NCI-H146 treated with DMSO at 0.1 percent for 48 hours (cell line): ENCODE data around the gene TEX14.
"Not testable (repeated sequence)": the region's sequence is repeated elsewhere in the genome, so short reads cannot be mapped to it uniquely, and the experiment has no call there.

Source experiments
- DNase-seq: peaks from one replicate; lab custom pipeline; 2025; ENCODE audit not compliant: unreplicated experiment; lab: John Stamatoyannopoulos, UW

TEX14 gene

DNA sequence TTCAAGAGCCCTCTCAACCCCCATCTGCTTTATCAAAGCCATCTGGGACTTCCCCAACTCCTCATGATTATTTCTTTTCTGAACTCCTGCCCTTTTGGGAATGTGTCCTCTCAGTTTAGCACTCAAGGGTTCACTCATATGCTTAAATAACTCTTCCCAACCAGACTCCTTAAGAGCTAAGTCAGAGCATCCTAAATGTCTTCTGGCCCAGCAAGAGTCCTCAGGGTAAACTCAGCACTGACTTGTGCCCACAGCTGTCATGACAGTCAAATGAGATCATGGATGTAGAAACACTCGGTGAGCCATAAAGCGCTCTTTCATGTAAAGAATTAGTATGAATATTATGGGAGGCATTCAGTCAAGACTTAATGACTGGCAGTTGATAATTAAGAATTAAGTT is 85.9 kb downstream of the TEX14 start:
- DNase-seq: no peak

DNA sequence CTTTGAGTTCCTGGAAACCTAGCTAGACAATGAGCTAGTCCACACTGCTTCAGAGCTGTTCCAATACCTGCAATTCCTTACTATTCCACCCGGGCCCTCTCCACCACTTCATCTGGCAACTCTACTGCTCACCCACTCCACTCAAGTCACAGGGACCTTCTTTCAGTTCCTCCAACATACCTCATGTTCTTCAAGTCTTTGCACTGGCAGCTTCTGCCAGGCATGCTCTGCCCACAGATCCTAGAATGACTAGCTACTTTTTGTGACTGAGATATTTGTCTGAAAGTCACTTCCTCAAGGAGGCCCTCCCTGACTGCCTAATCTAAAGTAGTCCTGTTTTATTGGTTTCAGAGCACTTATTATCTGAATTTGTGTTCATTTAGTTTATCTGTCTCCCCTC is 86.4 kb downstream of the TEX14 start:
- no peak for DNase-seq

DNA sequence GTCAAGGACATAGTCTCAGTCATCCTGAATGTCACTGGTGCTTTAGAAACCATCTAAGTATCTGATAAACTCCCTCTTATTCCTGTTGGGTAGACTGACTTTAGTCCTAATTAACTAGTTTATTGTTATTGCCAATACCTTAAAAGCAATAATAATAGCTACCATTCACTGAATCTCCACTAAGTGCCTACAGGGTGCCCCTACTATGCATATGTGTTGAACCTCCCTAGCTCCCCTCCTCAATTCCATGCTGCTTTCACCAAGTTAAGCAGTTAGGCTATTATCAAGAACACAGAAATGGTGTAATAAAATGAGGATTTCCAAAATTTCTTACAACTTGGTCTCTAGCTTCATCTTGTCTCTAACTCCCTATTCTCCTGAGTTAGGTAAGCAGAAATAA is 89.9 kb downstream of the TEX14 start:
- no peak for DNase-seq

DNA sequence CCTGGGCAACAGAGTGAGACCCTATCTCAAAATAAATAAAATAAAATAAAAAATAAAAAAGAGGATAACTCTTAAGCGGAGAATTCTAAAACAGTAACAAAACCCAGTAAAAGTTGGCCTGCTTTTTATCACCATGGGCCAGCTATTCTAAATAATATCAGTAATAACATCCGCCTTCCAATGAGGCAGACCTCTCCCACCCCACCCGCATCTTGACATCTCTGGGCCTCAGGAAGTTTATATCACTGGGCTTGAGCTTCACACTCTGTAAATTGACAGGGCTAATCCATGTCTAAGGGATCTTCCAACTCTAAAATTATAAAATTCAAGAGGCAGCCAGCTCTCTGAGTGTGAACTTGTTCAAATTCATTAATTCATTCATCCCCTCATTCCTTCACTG is 94.5 kb downstream of the TEX14 start:
- no peak for DNase-seq

DNA sequence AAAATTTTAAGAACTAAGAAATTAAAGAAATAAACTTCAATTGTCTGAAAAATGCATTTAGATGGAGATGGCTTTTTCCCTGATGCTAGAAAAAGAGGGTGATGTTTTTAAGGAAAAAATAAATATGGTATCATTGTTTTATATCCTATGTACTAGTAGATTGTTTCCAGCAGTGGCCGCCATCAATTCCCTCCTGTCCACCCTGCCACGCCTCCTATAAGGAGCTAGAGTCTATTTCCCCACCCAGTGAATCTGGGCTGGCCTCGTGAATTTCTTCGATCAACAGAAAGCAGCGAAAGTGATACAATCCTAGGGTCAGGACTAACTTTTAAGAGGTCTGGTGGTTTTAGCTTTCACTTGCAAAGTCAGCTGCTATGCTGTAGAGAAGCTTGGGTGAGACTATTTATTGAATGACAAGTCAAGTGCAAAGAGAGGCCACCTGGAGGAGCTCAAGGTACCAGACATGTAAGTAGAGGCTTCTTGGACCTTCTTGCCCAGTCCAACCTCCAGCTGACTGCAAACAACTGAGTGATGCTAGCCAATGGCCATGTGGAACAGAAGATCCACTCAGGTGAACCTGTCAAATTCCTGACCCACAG is 96.6 kb downstream of the TEX14 start:
- DNase-seq: no peak

DNA sequence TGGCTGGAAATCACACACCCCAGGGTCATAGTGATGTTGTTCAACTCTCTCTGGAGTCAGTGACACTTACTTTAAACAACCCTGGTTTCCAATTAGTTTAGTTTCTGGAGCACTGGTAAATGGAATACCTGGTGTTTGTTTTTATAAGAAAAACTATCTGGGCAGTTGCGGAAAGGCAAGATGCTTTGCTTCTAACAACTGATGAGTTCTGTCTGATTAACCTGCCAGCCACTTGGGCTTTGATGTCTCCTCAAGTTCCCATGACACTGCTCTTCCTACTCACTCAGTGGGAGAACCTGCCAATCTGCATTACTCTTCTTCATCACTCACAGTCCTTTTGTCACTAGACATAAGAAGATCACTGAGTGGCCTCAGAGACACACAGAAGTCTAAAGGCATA is 98.7 kb downstream of the TEX14 start:
- DNase-seq: no peak

DNA sequence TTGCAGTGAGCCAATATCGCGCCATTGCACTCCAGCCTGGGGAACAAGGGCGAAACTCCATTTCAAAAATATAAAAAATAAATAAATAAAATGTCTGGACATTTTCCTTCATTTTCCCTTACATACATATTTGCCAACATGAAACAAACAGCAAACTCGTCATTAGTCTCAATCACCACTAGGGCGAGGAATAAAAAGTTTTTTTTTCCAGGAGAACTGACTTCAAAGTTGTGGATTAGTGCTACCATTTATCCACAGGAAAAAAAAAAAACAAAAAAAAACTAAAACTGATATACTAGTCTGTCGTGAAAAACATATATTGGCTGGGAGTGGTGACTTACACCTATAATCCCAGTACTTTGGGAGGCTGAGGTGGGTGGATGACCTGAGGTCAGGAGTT is 100.4 kb downstream of the TEX14 start:
- DNase-seq: no peak

DNA sequence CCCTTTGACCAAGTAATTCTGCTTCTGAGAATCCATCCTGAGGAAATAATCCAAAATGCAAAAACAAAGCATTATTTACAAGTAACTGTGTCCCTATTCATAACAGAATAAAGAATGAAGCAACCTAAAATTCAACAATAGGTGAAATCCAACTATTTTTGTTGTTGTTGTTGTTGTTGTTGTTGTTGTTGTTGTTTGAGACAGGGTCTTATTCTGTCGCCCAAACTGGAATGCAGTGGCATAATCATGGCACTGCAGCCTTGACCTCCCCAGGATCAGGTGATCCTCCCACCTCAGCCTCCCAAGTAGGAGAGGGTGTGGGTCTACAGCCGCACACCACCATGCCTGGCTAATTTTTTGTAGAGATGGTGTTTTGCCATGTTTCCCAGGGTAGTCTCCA is 101.5 kb downstream of the TEX14 start:
- DNase-seq: no peak

DNA sequence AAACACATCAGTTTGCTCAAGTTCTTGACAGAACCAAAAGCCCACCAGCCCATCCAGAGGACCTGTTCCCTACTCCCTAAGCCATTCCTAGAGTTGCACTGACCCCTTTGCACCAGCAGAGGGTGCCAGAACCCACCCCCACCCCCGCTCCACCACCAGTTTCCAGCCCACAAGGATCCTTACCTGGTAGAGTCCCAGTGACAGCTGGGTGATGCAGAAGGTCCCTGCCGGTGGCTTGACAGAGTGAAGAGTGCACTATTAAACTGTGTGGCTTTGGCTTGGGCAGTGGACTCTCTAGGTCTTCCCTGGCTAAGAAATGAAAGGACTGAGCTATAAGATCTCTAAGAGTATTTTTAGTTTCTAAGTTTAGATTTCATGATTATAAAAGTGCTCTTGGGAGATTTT is 104.1 kb downstream of the TEX14 start:
- DNase-seq: peak; percentile 33

DNA sequence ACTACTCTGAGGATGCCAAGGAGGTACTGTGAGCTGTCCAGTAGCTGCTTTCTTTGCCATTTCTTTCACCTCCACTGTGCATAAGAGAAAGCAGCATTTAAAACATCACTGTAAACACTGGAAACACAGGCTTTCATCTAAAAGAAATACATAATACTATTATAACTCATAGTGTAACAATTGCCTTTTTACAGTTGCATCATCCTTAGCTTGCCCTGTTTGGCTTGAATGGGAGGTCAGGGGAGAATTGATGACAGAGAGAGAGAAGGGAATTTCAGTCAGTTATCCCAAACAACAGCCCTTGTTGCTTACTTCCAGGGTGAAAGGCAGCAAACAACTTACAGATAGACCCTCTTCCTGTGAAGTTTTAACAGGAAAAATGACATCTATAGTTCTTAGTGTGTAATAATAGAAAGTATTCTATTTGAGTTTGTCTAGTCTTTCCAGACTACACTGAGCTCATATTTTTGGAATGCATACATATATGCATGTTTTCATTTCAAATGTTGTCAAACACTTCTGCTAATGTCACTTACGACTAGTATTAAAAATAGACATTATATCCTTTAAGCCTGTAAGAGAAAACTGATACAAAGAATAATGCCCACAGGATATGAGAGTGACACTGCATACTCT is 105.7 kb downstream of the TEX14 start:
- no peak for DNase-seq

DNA sequence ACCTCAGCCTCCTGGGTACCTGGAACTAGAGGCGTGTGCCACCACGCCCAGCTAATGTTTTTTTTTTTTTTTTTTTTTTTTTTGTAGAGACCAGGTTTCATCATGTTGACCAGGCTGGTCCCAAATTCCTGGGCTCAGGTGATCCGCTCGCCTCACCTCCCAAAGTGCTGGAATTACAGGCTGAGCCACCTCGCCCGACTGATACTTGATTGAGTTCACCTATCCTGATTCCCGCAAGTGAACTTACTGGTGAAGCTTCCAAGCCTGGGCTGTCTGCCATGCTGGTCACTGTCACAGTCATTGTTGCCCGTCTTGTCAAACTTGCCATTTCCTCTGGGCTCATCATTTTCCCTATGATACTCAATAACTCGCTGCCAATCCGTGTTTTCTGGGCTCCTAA is 106.3 kb downstream of the TEX14 start:
- no peak for DNase-seq

DNA sequence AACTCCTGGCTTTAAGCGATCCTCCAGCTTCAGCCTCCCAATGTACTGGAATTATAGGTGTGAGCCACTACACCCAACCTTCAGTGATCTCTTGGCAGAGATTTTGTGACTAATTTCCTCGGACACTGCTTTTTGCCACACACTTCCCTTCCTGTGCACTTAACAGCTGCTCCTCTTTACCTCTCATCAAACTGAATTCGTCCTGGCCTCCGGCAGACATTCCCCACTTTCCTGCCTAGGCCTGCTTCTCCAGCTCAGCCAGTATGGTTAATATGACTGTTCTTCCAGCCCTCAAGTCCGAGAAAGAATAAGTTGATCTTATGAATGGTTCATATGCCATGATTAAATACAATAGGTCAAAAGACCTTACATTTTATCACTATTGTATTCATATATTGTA is 108.4 kb downstream of the TEX14 start:
- no peak for DNase-seq

DNA sequence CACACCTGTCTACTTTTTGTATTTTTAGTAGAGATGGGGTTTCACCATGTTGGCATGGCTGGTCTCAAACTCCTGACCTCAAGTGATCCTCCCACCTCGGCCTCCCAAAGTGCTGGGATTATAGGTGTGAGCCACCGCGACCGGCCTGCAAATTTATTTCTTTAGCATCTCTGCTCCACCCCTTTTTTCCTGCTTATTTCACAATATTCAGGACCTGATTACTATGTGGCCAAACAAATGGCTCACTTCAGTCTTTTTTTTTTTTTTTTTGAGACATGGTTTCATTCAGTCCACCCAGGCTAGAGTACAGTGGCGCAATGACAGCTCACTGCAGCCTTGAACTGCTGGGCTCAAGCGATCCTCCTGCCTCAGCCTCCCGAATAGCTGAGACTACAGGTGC is 109.1 kb downstream of the TEX14 start:
- DNase-seq: not testable (repeated sequence)

DNA sequence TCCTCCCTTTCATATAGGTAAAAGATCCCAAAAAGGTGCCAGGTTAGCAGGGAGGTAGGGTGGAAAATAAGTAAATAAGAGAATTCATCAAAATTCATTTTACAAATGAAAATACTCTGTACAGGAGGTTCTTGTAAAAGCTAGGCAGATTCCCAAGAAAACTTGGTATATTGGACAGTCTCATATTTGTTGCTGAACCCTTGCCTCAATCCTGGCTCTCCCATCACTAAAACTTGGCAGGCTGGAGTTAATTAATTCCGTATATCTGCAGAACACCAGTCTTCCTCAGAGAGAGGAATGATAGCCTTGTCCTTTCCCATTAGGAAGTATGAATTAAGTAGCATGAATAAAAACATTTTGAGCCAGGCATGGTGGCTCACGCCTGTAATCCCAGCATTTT is 111.2 kb downstream of the TEX14 start:
- no peak for DNase-seq

DNA sequence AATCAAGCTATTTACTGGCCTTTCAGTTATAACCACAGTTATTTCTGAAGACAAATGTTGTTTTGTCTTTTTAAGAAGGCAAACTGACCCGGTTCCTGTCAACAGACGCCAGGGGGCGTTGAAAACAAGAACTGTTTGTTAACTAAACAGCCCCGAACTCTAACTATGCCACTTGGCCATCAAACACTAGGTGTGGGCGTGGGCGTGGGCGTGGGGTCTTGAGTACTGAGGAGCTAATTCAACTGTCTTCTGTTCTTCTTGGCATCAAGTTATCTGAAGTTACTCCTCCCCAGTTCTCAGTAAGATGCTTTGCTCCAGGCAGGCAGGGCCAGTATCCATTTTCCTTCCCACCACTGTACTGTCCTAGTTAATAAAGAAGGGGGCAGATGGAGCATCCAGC is 114.1 kb downstream of the TEX14 start:
- DNase-seq: peak; percentile 3

DNA sequence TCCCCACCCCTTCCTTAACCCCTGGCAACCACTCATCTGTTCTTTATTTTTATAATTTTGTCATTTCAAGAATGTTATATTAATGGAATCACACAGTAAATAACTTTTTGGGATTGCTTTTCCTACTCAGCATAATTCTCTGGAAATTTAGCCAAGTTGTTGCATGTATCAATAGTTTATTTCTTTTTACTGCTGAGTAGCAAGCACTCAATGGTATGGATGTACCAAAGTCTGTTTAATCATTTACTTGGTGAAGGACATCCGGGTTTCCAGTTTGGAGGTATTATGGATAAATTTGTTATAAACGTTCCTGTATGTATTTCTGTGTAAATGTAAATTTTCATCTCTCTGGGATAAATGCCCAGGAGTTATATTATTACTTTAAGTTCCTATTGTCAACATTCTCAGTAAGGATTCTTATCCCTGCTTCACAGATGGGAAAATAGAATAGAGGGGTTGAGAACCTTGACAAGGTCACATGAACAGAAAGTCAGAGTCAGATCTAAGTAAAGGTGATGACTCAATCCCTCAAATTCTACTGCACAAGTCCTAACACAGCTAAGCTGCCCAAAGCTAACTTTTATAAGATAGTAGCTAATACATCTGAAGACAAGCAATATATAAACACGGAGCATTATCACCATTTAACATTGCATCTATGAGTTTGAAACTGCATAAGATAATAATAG is 115.0 kb downstream of the TEX14 start:
- DNase-seq: no peak

DNA sequence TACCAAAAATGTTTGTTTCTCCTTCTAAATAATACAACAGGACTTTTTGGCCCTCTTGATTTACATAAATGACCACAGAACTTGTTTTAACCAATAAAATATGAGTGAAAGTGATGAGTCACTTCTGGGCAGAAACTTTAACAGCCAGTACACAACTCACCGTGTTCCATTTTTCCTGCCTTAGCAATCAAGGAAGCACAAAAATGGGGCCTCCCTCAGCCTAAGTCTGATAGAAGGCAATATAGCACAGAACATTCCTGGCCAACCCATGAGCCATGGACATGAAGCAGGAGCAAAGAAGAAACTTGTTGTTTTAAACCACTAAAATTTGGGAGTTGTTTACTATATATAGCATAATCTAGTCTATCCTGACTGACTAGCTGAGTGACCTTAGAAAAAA is 116.3 kb downstream of the TEX14 start:
- DNase-seq: no peak

DNA sequence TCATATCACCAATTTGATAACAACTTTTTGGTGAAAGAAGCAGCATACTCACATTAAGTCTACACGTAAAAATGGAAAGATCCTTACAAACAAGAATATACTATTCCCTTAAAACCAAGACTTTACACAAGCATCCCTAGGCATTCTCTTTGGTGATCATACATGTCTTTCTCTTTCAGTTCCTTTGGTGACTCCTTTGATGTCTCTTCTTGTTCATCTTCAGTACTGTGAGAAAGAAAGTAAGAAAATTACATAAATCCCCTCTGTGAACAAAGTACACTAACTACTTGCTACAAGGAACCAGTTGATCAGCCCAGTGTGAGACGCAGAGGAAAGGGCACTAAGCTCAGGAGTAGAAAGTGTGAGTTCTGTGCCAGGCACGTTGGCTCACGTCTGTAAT is 117.8 kb downstream of the TEX14 start:
- no peak for DNase-seq

DNA sequence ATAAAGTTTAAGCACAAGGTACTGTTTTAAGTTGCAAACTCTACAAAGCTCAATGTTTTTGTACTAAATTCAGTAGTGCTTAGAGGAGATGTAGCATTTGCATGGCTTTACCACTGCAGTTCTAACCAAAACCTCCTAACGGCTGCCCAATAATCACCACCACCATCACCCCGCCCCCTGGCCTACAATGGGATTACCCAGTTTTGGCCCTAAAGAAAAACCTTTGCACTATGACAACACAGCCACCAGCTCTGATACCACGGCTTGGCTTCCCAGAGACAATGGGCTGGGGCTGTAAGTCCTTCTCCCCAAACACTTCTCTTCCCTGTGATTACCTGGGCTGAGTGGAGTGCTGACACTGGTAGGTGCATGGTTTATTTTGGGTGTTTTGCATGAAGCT is 119.0 kb downstream of the TEX14 start:
- DNase-seq: no peak

DNA sequence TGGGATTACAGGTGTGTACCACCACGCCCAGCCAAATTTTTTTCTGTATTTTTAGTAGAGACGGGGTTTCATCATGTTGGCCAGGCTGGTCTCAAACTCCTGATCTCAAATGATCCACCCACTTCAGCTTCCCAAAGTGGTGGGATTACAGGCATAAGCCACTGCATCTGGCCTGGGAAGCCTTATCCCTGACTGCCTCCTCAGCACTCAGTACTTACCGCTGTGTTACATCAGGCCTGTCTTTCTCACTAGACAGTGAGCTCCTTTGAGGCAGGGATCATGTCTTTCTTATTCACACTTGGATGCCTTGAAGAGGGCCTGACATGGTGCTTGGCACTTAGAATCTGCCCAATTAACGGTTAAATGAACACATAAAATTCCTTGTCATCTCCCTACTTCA is 121.1 kb downstream of the TEX14 start:
- DNase-seq: no peak

DNA sequence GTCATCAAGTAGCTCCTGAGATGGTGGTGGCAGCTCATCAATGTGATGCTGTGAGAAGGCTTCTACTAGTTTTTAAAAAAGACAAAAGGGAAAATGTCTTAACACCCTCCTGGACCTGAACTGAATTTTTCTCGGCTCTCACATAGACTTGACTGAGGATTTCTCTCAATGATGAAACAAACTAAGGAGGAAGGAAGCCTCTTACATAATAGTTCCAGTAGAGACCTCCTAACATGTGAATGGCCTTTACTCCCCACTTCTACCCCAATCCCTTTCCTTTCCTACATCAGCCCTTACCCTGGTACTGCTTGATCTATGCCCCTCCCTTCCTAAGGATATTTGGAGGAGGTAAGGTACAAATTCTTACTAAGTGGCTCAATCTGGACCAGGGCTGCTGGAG is 122.6 kb downstream of the TEX14 start:
- DNase-seq: no peak

DNA sequence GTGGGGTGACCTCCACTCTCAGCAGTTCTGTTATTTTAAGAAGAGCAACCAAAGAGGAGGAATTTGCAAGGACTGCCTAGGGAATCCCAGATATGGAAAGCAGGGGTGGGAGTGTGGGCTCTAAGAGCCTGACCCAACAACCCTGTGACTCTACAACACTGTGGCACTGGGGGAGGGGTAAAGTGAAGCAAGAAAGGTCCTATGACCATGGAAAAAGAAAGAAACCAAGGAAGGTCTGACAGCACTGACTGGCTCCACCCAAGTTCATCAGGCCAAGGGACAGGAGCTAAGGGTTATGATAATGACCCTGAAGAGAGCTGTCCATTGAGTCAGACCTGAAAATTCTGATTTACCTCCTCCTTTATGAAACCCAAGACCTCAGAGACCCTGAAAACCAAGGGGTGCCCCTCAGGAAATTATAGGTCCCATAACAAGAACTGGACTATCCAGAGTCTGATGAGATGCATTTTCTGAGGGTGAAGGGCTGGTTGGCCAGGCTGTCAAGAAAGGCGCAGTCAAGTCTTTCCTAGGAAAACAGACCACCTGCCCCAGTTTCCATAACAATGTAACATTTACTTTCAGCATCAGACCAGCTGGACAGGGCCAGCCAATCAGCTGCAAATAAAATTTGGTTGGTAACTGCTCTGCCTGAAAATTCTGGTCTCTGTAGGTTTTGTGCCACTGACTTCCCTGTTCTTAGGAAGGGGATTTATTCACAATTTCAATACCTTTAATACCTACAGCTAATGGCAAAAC is 123.6 kb downstream of the TEX14 start:
- DNase-seq: no peak
